HL-60 (cell line): ENCODE results near the gene RHOT2.

Experiments
- DNase-seq, 2 experiments: peaks; one replicate each; pipeline ENCODE4 v3.0.0-alpha.2; 2010 to 2020; ENCODE audit warnings: low read depth in 1 of 2, low spot score in 1 of 2
- H3K27ac ChIP-seq: fragments of 250-450 bp; sonication (Bioruptor Pico); replicated peaks from 2 replicates; pipeline ENCODE4 v1.5.1; 2020; ENCODE audit warnings: mild to moderate bottlenecking, moderate library complexity
- H3K27me3 ChIP-seq: fragments of 250-450 bp; sonication (Bioruptor Pico); 2 replicates; pipeline ENCODE4 v1.5.1; 2021; ENCODE audit warnings: mild to moderate bottlenecking, moderate library complexity; ENCODE audit not compliant: insufficient read depth, poor library complexity, severe bottlenecking
- H3K4me3 ChIP-seq: replicated peaks from 2 replicates; pipeline ENCODE4 v1.5.1; 2011; ENCODE audit warnings: mild to moderate bottlenecking, control low read depth, low read length; ENCODE audit not compliant: insufficient read depth
- CTCF ChIP-seq: IDR thresholded peaks from one replicate; pipeline ENCODE4 v1.5.1; 2011; ENCODE audit warnings: low read length, control low read depth, inconsistent platforms; ENCODE audit not compliant: insufficient read depth
- GABPA ChIP-seq: IDR thresholded peaks from 2 replicates; pipeline ENCODE4 v1.6.1; 2012; ENCODE audit warnings: low read depth
- POLR2AphosphoS5 ChIP-seq: IDR thresholded peaks from 2 replicates; pipeline ENCODE4 v1.6.1; 2012; ENCODE audit warnings: low read depth
- SPI1 ChIP-seq: IDR thresholded peaks from 2 replicates; pipeline ENCODE4 v1.6.1; 2012; ENCODE audit warnings: low read depth, mild to moderate bottlenecking, borderline replicate concordance
- TF ChIP-seq, protein P1 (sequence below): IDR thresholded peaks from 2 replicates; pipeline ENCODE4 v1.6.1; 2012; ENCODE audit warnings: low read depth; ENCODE audit not compliant: insufficient replicate concordance

Gene RHOT2

DNA sequence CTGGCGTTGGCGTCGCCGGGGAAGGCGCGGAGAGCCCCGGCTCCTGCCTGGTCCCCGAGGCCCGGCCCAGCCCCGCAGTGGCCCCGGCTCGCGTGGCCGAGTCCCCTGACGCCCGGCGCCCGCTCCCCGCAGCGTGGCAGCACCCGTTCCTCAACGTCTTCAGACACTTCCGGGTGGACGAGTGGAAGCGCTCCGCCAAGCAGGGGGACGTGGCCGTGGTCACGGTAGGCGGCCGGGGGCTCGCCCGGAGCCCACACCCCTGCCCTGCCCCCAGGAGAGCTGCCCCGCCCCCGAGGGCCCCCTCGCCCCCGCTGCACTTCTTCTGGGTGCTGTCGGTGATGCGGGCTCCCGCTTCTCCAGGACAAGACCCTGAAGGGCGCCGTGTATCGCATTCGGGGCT, 18.3 kb upstream of the RHOT2 start:
- no peak for TF ChIP-seq SPI1
- TF ChIP-seq CTCF, result no peak
- TF ChIP-seq POLR2AphosphoS5, result peak; percentile 6; the same call in 1 of the 2 replicates
- TF ChIP-seq, protein P1, sequence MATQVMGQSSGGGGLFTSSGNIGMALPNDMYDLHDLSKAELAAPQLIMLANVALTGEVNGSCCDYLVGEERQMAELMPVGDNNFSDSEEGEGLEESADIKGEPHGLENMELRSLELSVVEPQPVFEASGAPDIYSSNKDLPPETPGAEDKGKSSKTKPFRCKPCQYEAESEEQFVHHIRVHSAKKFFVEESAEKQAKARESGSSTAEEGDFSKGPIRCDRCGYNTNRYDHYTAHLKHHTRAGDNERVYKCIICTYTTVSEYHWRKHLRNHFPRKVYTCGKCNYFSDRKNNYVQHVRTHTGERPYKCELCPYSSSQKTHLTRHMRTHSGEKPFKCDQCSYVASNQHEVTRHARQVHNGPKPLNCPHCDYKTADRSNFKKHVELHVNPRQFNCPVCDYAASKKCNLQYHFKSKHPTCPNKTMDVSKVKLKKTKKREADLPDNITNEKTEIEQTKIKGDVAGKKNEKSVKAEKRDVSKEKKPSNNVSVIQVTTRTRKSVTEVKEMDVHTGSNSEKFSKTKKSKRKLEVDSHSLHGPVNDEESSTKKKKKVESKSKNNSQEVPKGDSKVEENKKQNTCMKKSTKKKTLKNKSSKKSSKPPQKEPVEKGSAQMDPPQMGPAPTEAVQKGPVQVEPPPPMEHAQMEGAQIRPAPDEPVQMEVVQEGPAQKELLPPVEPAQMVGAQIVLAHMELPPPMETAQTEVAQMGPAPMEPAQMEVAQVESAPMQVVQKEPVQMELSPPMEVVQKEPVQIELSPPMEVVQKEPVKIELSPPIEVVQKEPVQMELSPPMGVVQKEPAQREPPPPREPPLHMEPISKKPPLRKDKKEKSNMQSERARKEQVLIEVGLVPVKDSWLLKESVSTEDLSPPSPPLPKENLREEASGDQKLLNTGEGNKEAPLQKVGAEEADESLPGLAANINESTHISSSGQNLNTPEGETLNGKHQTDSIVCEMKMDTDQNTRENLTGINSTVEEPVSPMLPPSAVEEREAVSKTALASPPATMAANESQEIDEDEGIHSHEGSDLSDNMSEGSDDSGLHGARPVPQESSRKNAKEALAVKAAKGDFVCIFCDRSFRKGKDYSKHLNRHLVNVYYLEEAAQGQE, result peak; percentile 8
- no peak for TF ChIP-seq GABPA
- Histone ChIP-seq H3K27ac (peak overlapping the region; percentile 90), H3K4me3 (peak overlapping the region; percentile 60), H3K27me3 (no peaks in the 10 kb centered on the region)
- peak in 1 of 2 experiments; percentile 53 for DNase-seq

DNA sequence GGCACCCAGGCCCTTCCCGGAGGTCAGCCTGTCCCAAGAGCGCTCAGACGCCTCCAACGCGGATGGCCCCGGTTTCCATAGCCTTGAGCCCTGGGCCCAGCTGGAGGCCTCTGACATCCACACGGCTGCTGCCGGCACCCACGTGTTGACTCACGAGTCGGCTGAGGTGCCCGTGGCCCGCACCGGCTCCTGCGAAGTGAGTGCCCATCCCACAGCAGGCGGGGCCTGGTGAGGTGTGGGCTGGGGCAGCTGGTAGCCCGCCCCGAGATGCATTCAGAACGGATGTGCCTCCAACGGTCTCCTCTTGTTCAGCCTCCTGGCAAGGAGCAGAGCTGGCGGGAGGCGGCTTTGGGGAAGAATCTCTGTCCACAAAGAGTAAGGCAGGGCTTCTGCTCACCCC, 16.1 kb upstream of the RHOT2 start:
- H3K27ac ChIP-seq, result peak overlapping the region; percentile 90
- DNase-seq, result peak; percentile 77 to 94
- peak overlapping the region; percentile 60 for H3K4me3 ChIP-seq
- no peak for TF ChIP-seq GABPA
- TF ChIP-seq POLR2AphosphoS5, result peak; percentile 64
- no peaks in the 10 kb centered on the region for H3K27me3 ChIP-seq

DNA sequence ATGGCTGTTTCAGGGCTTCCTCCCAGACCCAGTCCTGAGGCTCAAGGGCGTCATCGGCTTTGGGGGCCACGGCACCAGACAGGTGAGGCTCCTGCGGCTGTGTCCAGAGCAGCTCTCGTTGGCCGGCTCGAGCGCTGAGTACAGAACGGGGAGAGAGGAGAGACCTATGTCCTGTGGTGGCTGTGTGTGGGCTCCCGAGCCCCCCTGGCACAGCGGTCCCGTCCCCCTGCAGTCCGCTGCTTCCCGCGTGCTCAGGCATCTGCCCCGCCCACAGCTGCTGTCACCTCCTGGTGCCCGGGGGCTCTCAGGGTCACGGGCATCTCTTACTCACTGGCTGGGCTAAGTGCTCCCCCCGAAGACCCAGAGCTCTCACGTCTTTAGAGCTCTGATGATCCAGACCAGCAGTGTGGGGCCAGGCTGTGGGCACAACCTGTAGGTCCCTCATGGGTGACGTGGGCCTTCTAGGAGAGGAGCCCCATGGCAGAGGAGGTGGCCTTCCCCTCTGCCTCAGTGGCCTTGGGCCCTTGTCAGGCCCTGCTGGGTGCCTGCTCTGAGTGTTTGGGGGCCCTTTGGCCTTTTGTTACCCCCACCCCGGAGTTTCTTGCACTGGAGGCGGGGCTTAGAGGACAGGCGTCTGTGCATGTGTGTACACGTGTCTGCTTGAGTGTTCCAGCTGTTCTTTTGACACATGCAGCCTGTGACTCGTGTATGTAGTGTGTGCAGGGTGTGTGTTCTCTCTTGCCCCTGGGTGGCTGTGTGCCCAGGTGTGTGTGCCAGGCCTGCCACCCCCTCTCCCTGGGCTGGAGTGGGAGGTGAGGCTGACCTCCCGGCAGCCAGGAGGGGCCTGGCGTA, 15.3 kb upstream of the RHOT2 start:
- H3K27ac ChIP-seq, result peak overlapping the region; percentile 66
- no peak for TF ChIP-seq POLR2AphosphoS5
- TF ChIP-seq, protein P1, result no peak
- no peak for TF ChIP-seq GABPA
- TF ChIP-seq SPI1, result no peak
- TF ChIP-seq CTCF, result no peak
- no peak overlapping the region for H3K4me3 ChIP-seq
- no peak for DNase-seq
- no peaks in the 10 kb centered on the region for H3K27me3 ChIP-seq

DNA sequence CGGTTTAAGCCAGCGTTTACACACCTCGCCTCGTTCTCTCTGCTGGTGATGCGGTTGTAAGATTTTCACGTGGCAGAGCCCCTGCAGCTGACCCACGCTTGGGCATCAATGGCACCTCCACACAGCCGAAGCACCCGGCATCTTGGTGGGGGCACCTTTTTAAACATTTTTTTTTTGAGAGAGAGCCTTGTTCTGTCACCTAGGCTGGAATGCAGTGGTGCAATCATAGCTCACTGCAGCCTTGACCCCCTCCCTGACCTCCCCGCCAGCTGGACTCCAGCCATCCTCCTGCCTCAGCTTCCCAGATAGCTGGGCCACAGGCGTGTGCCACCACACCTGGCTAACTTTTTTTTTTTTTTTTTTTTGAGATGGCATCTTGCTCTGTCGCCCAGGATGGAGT, 13.9 kb upstream of the RHOT2 start:
- Histone ChIP-seq H3K27me3 (no peaks in the 10 kb centered on the region), H3K27ac (no peak overlapping the region), H3K4me3 (no peak overlapping the region)
- DNase-seq, result no peak
- no peak for TF ChIP-seq POLR2AphosphoS5
- no peak for TF ChIP-seq GABPA
- TF ChIP-seq, protein P1, result no peak
